Dermis lymphatic vessel endothelial cell (primary cell): Measurements from ENCODE around the gene TENM4. TPM values are rescaled to one million over a fixed set of nuclear protein-coding genes. Genes with fewer than 3 reads are reported as not detected.

Source experiments
- total RNA-seq: library from RNA; depleted of rRNA; stranded (reverse); fragments of >200 nt; gene quantifications from 2 replicates; pipeline ENCODE4 v1.2.1, GENCODE V29; 2014

Gene TENM4
- under 0.01 and 0.09 TPM in 2 replicates for total RNA-seq

GRCh38 chr11:79440571-79441460 lies at the start of gene TENM4:
TSS of gene TENM4 (minus strand) at chr11:79441030. CDS start at chr11:79069944, 371,086 bp downstream.

